Measurements from ENCODE around the gene ST8SIA4. TPM values are rescaled to one million over a fixed set of nuclear protein-coding genes. Genes with fewer than 3 reads are reported as not detected.

Gene ST8SIA4, protein sequence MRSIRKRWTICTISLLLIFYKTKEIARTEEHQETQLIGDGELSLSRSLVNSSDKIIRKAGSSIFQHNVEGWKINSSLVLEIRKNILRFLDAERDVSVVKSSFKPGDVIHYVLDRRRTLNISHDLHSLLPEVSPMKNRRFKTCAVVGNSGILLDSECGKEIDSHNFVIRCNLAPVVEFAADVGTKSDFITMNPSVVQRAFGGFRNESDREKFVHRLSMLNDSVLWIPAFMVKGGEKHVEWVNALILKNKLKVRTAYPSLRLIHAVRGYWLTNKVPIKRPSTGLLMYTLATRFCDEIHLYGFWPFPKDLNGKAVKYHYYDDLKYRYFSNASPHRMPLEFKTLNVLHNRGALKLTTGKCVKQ
- 0.13 and 0.32 TPM in 2 replicates for total RNA-seq

GRCh38 chr5:100903039-100903887 is at the start of gene ST8SIA4:
TSS of gene ST8SIA4 (minus strand) at chr5:100903282. CDS start at chr5:100902955, 327 bp downstream.

Small RNAs within 50 kb of the gene (small RNA-seq; reads per million reads assigned to genes)
- not detected for gene MIR548P
